Neural progenitor cell (in vitro differentiated cells): ENCODE data around the gene IDH3B. TPM values are rescaled to one million over a fixed set of nuclear protein-coding genes. Genes with fewer than 3 reads are reported as not detected.

Experiments
- DNase-seq: peaks from one replicate; pipeline ENCODE4 v3.0.0-alpha.2; 2016; ENCODE audit warnings: low spot score
- H2AFZ ChIP-seq: fragments of 200-600 bp; sonication (generic); replicated peaks from 2 replicates; pipeline ENCODE4 v1.6.1; 2016; ENCODE audit warnings: antibody characterized with exemption
- H3F3A ChIP-seq: fragments of 200-600 bp; sonication (generic); 2 replicates; pipeline ENCODE4 v1.6.1; 2016; ENCODE audit warnings: antibody characterized with exemption, low read depth
- H3K27ac ChIP-seq: fragments of 200-600 bp; sonication (generic); 2 replicates; pipeline ENCODE4 v1.5.1; 2016; ENCODE audit warnings: mild to moderate bottlenecking
- H3K27me3 ChIP-seq: fragments of 200-600 bp; sonication (generic); 2 replicates; pipeline ENCODE4 v1.6.1; 2016; ENCODE audit warnings: mild to moderate bottlenecking, moderate library complexity
- H3K36me3 ChIP-seq: fragments of 200-600 bp; sonication (generic); 2 replicates; pipeline ENCODE4 v1.5.1; 2016
- H3K4me1 ChIP-seq: fragments of 200-600 bp; sonication (generic); 2 replicates; pipeline ENCODE4 v1.6.1; 2016; ENCODE audit warnings: mixed run types
- H3K4me2 ChIP-seq: fragments of 200-600 bp; sonication (generic); 2 replicates; pipeline ENCODE4 v1.6.1; 2016
- H3K4me3 ChIP-seq: fragments of 200-600 bp; sonication (generic); 2 replicates; pipeline ENCODE4 v1.5.1; 2016
- H3K79me2 ChIP-seq: fragments of 200-600 bp; sonication (generic); 2 replicates; pipeline ENCODE4 v1.6.1; 2016; ENCODE audit warnings: low read depth
- H3K9ac ChIP-seq: fragments of 200-600 bp; sonication (generic); 2 replicates; pipeline ENCODE4 v1.6.1; 2016
- H3K9me3 ChIP-seq: fragments of 200-600 bp; sonication (generic); 2 replicates; pipeline ENCODE4 v1.5.1; 2016; ENCODE audit warnings: low read depth
- H4K20me1 ChIP-seq: fragments of 200-600 bp; sonication (generic); 2 replicates; pipeline ENCODE4 v1.6.1; 2016; ENCODE audit warnings: low read depth
- H3K27ac Mint-ChIP-seq: 3 replicates; pipeline ENCODE4 v1.8.0; 2021; ENCODE audit warnings: mixed read lengths
- H3K27me3 Mint-ChIP-seq: 2 replicates; pipeline ENCODE4 v1.8.0; 2022; ENCODE audit warnings: low read depth, mild to moderate bottlenecking, inconsistent platforms, moderate library complexity, mixed read lengths; ENCODE audit not compliant: insufficient read depth
- H3K36me3 Mint-ChIP-seq: 3 replicates; pipeline ENCODE4 v1.8.0; 2021; ENCODE audit warnings: mixed read lengths
- H3K4me1 Mint-ChIP-seq: 3 replicates; pipeline ENCODE4 v1.8.0; 2021; ENCODE audit warnings: mixed read lengths
- H3K4me3 Mint-ChIP-seq: 3 replicates; pipeline ENCODE4 v1.8.0; 2021; ENCODE audit warnings: mild to moderate bottlenecking, moderate library complexity, mixed read lengths
- H3K9me3 Mint-ChIP-seq: 3 replicates; pipeline ENCODE4 v1.8.0; 2020; ENCODE audit warnings: mixed read lengths
- CTCF ChIP-seq: fragments of 200-600 bp; sonication (generic); IDR thresholded peaks from 2 replicates; pipeline ENCODE4 v1.5.1; 2017; ENCODE audit warnings: antibody characterized with exemption, mild to moderate bottlenecking
- EZH2 ChIP-seq: fragments of 200-600 bp; sonication (generic); IDR thresholded peaks from 2 replicates; pipeline ENCODE4 v1.6.1; 2017; ENCODE audit warnings: antibody characterized with exemption, mild to moderate bottlenecking, moderate library complexity
- EZH2phosphoT487 ChIP-seq: fragments of 200-600 bp; sonication (generic); IDR thresholded peaks from 2 replicates; pipeline ENCODE4 v1.6.1; 2017; ENCODE audit warnings: antibody characterized with exemption
- total RNA-seq: library from RNA; depleted of rRNA; stranded (reverse); fragments of >200 nt; gene quantifications from 2 replicates; pipeline ENCODE4 v1.2.3, GENCODE V29; 2015; ENCODE audit warnings: low replicate concordance

Gene IDH3B
- total RNA-seq, 1 donor from 2014 or later, result 94.3 TPM

GRCh38 chr20:2698912-2699311 is 34.9 kb upstream of the IDH3B start:
- TF ChIP-seq CTCF (no peak), EZH2phosphoT487 (no peak), EZH2 (no peak)
- no peak overlapping the region for H3K27ac ChIP-seq

GRCh38 chr20:2698186-2698817 is 34.3 kb upstream of the IDH3B start:
- peaks cover 13% of the 10 kb centered on the region for H3F3A ChIP-seq
- H3K9ac ChIP-seq, result no peak overlapping the region
- H3K4me1 Mint-ChIP-seq, result peaks cover 24% of the 10 kb centered on the region
- no peak overlapping the region for H3K4me3 Mint-ChIP-seq
- H3K9me3 Mint-ChIP-seq, result no peaks in the 10 kb centered on the region
- no peak overlapping the region for H3K27ac ChIP-seq
- H3K36me3 ChIP-seq, result no peaks in the 10 kb centered on the region
- H4K20me1 ChIP-seq, result peaks cover 24% of the 10 kb centered on the region
- no peaks in the 10 kb centered on the region for H3K79me2 ChIP-seq
- H3K4me1 ChIP-seq, result peaks cover 6% of the 10 kb centered on the region
- no peak overlapping the region for H3K4me2 ChIP-seq
- H3K27me3 Mint-ChIP-seq, result peaks cover 32% of the 10 kb centered on the region
- no peak overlapping the region for H3K27ac Mint-ChIP-seq
- TF ChIP-seq EZH2phosphoT487 (no peak), CTCF (no peak), EZH2 (no peak)
- peaks cover 99% of the 10 kb centered on the region for H3K27me3 ChIP-seq
- no peaks in the 10 kb centered on the region for H3K36me3 Mint-ChIP-seq
- no peak for DNase-seq
- no peaks in the 10 kb centered on the region for H3K9me3 ChIP-seq
- H2AFZ ChIP-seq, result no peak overlapping the region
- H3K4me3 ChIP-seq, result no peak overlapping the region

More at GRCh38 chr20:2698912-2699311, 34.9 kb upstream of the IDH3B start:
- Mint-ChIP-seq H3K36me3 (no peaks in the 10 kb centered on the region), H3K27me3 (peaks cover 31% of the 10 kb centered on the region), H3K4me1 (peaks cover 24% of the 10 kb centered on the region), H3K27ac (no peak overlapping the region), H3K4me3 (no peak overlapping the region), H3K9me3 (no peaks in the 10 kb centered on the region)
- Histone ChIP-seq H3K9me3 (no peaks in the 10 kb centered on the region), H3K9ac (no peak overlapping the region), H3K79me2 (no peaks in the 10 kb centered on the region), H3K4me3 (no peak overlapping the region), H3K4me2 (no peak overlapping the region), H3K36me3 (no peaks in the 10 kb centered on the region), H3K4me1 (peaks cover 6% of the 10 kb centered on the region), H3K27me3 (peaks cover 99% of the 10 kb centered on the region), H3F3A (peaks cover 7% of the 10 kb centered on the region), H2AFZ (no peak overlapping the region), H4K20me1 (peaks cover 18% of the 10 kb centered on the region)
- no peak for DNase-seq

- Histone ChIP-seq H3K4me3 (no peak overlapping the region), H3K4me2 (no peak overlapping the region), H2AFZ (no peak overlapping the region), H3K9me3 (no peaks in the 10 kb centered on the region), H3F3A (peaks cover 14% of the 10 kb centered on the region), H4K20me1 (peaks cover 25% of the 10 kb centered on the region), H3K27ac (no peak overlapping the region), H3K27me3 (peaks cover 98% of the 10 kb centered on the region), H3K79me2 (no peaks in the 10 kb centered on the region), H3K36me3 (no peaks in the 10 kb centered on the region), H3K4me1 (peaks cover 6% of the 10 kb centered on the region), H3K9ac (no peak overlapping the region)
- peaks cover 32% of the 10 kb centered on the region for H3K27me3 Mint-ChIP-seq
- no peaks in the 10 kb centered on the region for H3K9me3 Mint-ChIP-seq
- TF ChIP-seq CTCF (no peak), EZH2phosphoT487 (no peak), EZH2 (no peak)
- H3K4me1 Mint-ChIP-seq, result peaks cover 24% of the 10 kb centered on the region
- H3K4me3 Mint-ChIP-seq, result no peak overlapping the region
- no peak for DNase-seq
- H3K27ac Mint-ChIP-seq, result no peak overlapping the region
- no peaks in the 10 kb centered on the region for H3K36me3 Mint-ChIP-seq
These were observed 33.8 kb upstream of the IDH3B start for GRCh38 chr20:2697768-2698167.
